H9 (cell line): ENCODE results near the gene CHRNA5. TPM values are rescaled to one million over a fixed set of nuclear protein-coding genes. Genes with fewer than 3 reads are reported as not detected.

Experiments
- DNase-seq: peaks from one replicate; pipeline ENCODE4 v3.0.0-alpha.2; 2017
- H2AFZ ChIP-seq: one replicate; pipeline ENCODE4 v1.6.1; 2013; ENCODE audit warnings: mild to moderate bottlenecking, low read length, control low read depth, moderate library complexity
- H2AK5ac ChIP-seq: 2 replicates; pipeline ENCODE4 v1.6.1; 2013; ENCODE audit warnings: low read length, control low read depth, mixed read lengths; ENCODE audit not compliant: insufficient read length
- H2BK120ac ChIP-seq: one replicate; pipeline ENCODE4 v1.6.1; 2013; ENCODE audit warnings: low read depth, mild to moderate bottlenecking, low read length, control low read depth, inconsistent platforms; ENCODE audit not compliant: poor library complexity, severe bottlenecking
- H2BK12ac ChIP-seq: 2 replicates; pipeline ENCODE4 v1.6.1; 2013; ENCODE audit warnings: low read length, control low read depth, mixed read lengths, low read depth; ENCODE audit not compliant: insufficient read length
- H2BK15ac ChIP-seq: 2 replicates; pipeline ENCODE4 v1.6.1; 2013; ENCODE audit warnings: low read depth, low read length, control low read depth
- H2BK20ac ChIP-seq: one replicate; pipeline ENCODE4 v1.6.1; 2013; ENCODE audit warnings: low read depth, mild to moderate bottlenecking, low read length, control low read depth, inconsistent platforms; ENCODE audit not compliant: poor library complexity, severe bottlenecking
- H2BK5ac ChIP-seq: 2 replicates; pipeline ENCODE4 v1.6.1; 2013; ENCODE audit warnings: low read length, control low read depth, mixed read lengths; ENCODE audit not compliant: insufficient read length
- H3K14ac ChIP-seq: 2 replicates; pipeline ENCODE4 v1.6.1; 2013; ENCODE audit warnings: low read length, control low read depth; ENCODE audit not compliant: insufficient read depth
- H3K18ac ChIP-seq: 2 replicates; pipeline ENCODE4 v1.6.1; 2013; ENCODE audit warnings: low read depth, mild to moderate bottlenecking, mixed read lengths, low read length, control low read depth; ENCODE audit not compliant: insufficient read length
- H3K23ac ChIP-seq: 2 replicates; pipeline ENCODE4 v1.6.1; 2013; ENCODE audit warnings: low read length, control low read depth, mixed read lengths, low read depth; ENCODE audit not compliant: insufficient read length
- H3K23me2 ChIP-seq: 2 replicates; pipeline ENCODE4 v1.6.1; 2013; ENCODE audit warnings: low read depth, mild to moderate bottlenecking, mixed read lengths, low read length, control low read depth; ENCODE audit not compliant: insufficient read length, poor library complexity, severe bottlenecking
- H3K27ac ChIP-seq: 2 replicates; pipeline ENCODE4 v1.5.1; 2013; ENCODE audit warnings: low read length, control low read depth, mixed read lengths, low read depth; ENCODE audit not compliant: insufficient read length
- H3K27me3 ChIP-seq: 2 replicates; pipeline ENCODE4 v1.6.1; 2013; ENCODE audit warnings: low read length, control low read depth, inconsistent platforms; ENCODE audit not compliant: insufficient read depth
- H3K4ac ChIP-seq: 2 replicates; pipeline ENCODE4 v1.6.1; 2013; ENCODE audit warnings: low read depth, mild to moderate bottlenecking, control low read depth, inconsistent platforms, low read length, moderate library complexity
- H3K4me1 ChIP-seq: 2 replicates; pipeline ENCODE4 v1.6.1; 2013; ENCODE audit warnings: low read length, control low read depth, inconsistent platforms; ENCODE audit not compliant: insufficient read depth
- H3K4me2 ChIP-seq: 2 replicates; pipeline ENCODE4 v1.6.1; 2013; ENCODE audit warnings: low read length, control low read depth, mixed read lengths; ENCODE audit not compliant: insufficient read length, insufficient read depth
- H3K56ac ChIP-seq: 2 replicates; pipeline ENCODE4 v1.6.1; 2013; ENCODE audit warnings: low read depth, mild to moderate bottlenecking, mixed read lengths, low read length, control low read depth; ENCODE audit not compliant: insufficient read length
- H3K79me1 ChIP-seq: 2 replicates; pipeline ENCODE4 v1.6.1; 2013; ENCODE audit warnings: low read depth, mild to moderate bottlenecking, moderate library complexity, low read length, control low read depth, inconsistent platforms; ENCODE audit not compliant: insufficient read depth, poor library complexity, severe bottlenecking
- H3K79me2 ChIP-seq: 2 replicates; pipeline ENCODE4 v1.6.1; 2013; ENCODE audit warnings: low read length, control low read depth, inconsistent platforms; ENCODE audit not compliant: insufficient read depth
- H3K9ac ChIP-seq: 2 replicates; pipeline ENCODE4 v1.6.1; 2013; ENCODE audit warnings: low read length, control low read depth, mixed read lengths; ENCODE audit not compliant: insufficient read length; ENCODE audit errors: extremely low read depth
- H3K9me3 ChIP-seq: one replicate; pipeline ENCODE4 v1.6.1; 2013; ENCODE audit warnings: low read depth, low read length, inconsistent platforms; ENCODE audit not compliant: control insufficient read depth
- H3T11ph ChIP-seq: one replicate; pipeline ENCODE4 v1.6.1; 2013; ENCODE audit warnings: mild to moderate bottlenecking, low read length, control low read depth, inconsistent platforms
- H4K20me1 ChIP-seq: one replicate; pipeline ENCODE4 v1.6.1; 2013; ENCODE audit not compliant: control insufficient read depth, insufficient read length, insufficient read depth
- H4K5ac ChIP-seq: 2 replicates; pipeline ENCODE4 v1.6.1; 2013; ENCODE audit warnings: low read depth, mild to moderate bottlenecking, mixed read lengths, low read length, control low read depth; ENCODE audit not compliant: insufficient read length
- H4K8ac ChIP-seq: replicated peaks from 2 replicates; pipeline ENCODE4 v1.6.1; 2013; ENCODE audit warnings: low read length, control low read depth, mixed read lengths, low read depth; ENCODE audit not compliant: insufficient read length
- H4K91ac ChIP-seq: 2 replicates; pipeline ENCODE4 v1.6.1; 2013; ENCODE audit warnings: low read depth, mild to moderate bottlenecking, moderate library complexity, mixed read lengths, low read length, control low read depth; ENCODE audit not compliant: insufficient read length
- H3K27ac Mint-ChIP-seq, 3 experiments: 2 replicates in 2 of 3; 3 replicates in 1 of 3; pipeline ENCODE4 v1.8.0; 2020 to 2021; ENCODE audit warnings: mixed read lengths in 3 of 3, mild to moderate bottlenecking in 1 of 3, moderate library complexity in 1 of 3
- H3K27me3 Mint-ChIP-seq: 2 replicates; pipeline ENCODE4 v1.8.0; 2021; ENCODE audit warnings: low read depth, mild to moderate bottlenecking, moderate library complexity, mixed read lengths
- H3K36me3 Mint-ChIP-seq, 3 experiments: 2 replicates in 2 of 3; 3 replicates in 1 of 3; pipeline ENCODE4 v1.8.0; 2020 to 2021; ENCODE audit warnings: low read depth in 3 of 3, mixed read lengths in 3 of 3; ENCODE audit not compliant: insufficient read depth in 1 of 3
- H3K4me1 Mint-ChIP-seq, 2 experiments: 2 replicates each; pipeline ENCODE4 v1.8.0; 2020; ENCODE audit warnings: mixed read lengths in 2 of 2
- H3K4me3 Mint-ChIP-seq, 2 experiments: 2 replicates in 1 of 2; 3 replicates in 1 of 2; pipeline ENCODE4 v1.8.0; 2020 to 2021; ENCODE audit warnings: mild to moderate bottlenecking in 2 of 2, mixed read lengths in 2 of 2, moderate library complexity in 1 of 2
- H3K9me3 Mint-ChIP-seq, 2 experiments: 2 replicates in 1 of 2; 3 replicates in 1 of 2; pipeline ENCODE4 v1.8.0; 2020; ENCODE audit warnings: mild to moderate bottlenecking in 2 of 2, mixed read lengths in 2 of 2, moderate library complexity in 1 of 2
- CTCF ChIP-seq: fragments of 200-600 bp; sonication (generic); conservative IDR thresholded peaks from 3 replicates; pipeline ENCODE4 v1.8.0; 2021; ENCODE audit warnings: antibody characterized with exemption, mild to moderate bottlenecking
- WGBS: extraction: QIAGEN DNeasy Blood & Tissue Kit; methylation state at CpG from one replicate; pipeline ENCODE4 v1.1.7; 2013; ENCODE audit warnings: missing lambda C conversion rate, low lambda C conversion rate, mixed read lengths; ENCODE audit not compliant: insufficient read length; ENCODE audit errors: extremely low coverage; 5-methylcytosine and 5-hydroxymethylcytosine counted together
- total RNA-seq: library from RNA; stranded (reverse); gene quantifications from 2 replicates; pipeline ENCODE4 v1.2.1, GENCODE V29; 2021

Gene CHRNA5
- total RNA-seq, 1 experiment from 2014 or later, result 16.5 TPM

- no peak overlapping the region for H3K4me3 Mint-ChIP-seq
- no peaks in the 10 kb centered on the region for H4K20me1 ChIP-seq
- H3K36me3 Mint-ChIP-seq, result peaks cover 0 to 3% (median 1%) of the 10 kb centered on the region in 3 experiments; a peak in 3 of 7 replicates
- no peak overlapping the region for H3K4me2 ChIP-seq
- H3K23me2 ChIP-seq, result peaks cover 6% of the 10 kb centered on the region
- H3K14ac ChIP-seq, result no peak overlapping the region
- H2BK15ac ChIP-seq, result no peak overlapping the region
- H3K27ac ChIP-seq, result no peak overlapping the region
- no peak for TF ChIP-seq CTCF
- no peaks in the 10 kb centered on the region for H3K27me3 ChIP-seq
- no peaks in the 10 kb centered on the region for H3K4me1 ChIP-seq
- H3K27ac Mint-ChIP-seq, result no peak overlapping the region
- H3K4ac ChIP-seq, result no peak overlapping the region
- H3K9me3 ChIP-seq, result no peaks in the 10 kb centered on the region
- no peak for DNase-seq
- H3K27me3 Mint-ChIP-seq, result no peaks in the 10 kb centered on the region; the same call in 1 of the 2 replicates
- H3K18ac ChIP-seq, result no peak overlapping the region
- H2BK12ac ChIP-seq, result no peak overlapping the region
- no peaks in the 10 kb centered on the region for H3K9me3 Mint-ChIP-seq
- no peak overlapping the region for H3T11ph ChIP-seq
- H3K9ac ChIP-seq, result no peak overlapping the region
- no peak overlapping the region for H2AK5ac ChIP-seq
- H4K91ac ChIP-seq, result no peak overlapping the region
- H2BK5ac ChIP-seq, result no peak overlapping the region
- peaks cover 28% of the 10 kb centered on the region in 2 experiments for H3K4me1 Mint-ChIP-seq
- H4K5ac ChIP-seq, result no peak overlapping the region
- H3K23ac ChIP-seq, result no peak overlapping the region
- H3K79me2 ChIP-seq, result 0 out of 2 replicates have a peak, but pooled peaks cover 3% of the 10 kb centered on the region
- H2BK120ac ChIP-seq, result no peak overlapping the region
- no peak overlapping the region for H3K56ac ChIP-seq
- H4K8ac ChIP-seq, result no peak overlapping the region
- no peak overlapping the region for H2AFZ ChIP-seq
- H3K79me1 ChIP-seq, result no peaks in the 10 kb centered on the region
- no CpG with 5 or more reads among the region's 2 CpGs for WGBS
- no peak overlapping the region for H2BK20ac ChIP-seq
Measured at GRCh38 chr15:78563092-78563491, 2.2 kb upstream of the CHRNA5 start.
